CD4-positive, alpha-beta T cell treated with Interferon alpha-2 for 1 hour (primary cell): ENCODE data around the gene ALG9.
A peak's percentile ranks its signal among the peaks of the same experiment; 100 is the strongest.
"Not testable (repeated sequence)": the region's sequence is repeated elsewhere in the genome, so short reads cannot be mapped to it uniquely, and the experiment has no call there.

Experiments used
- DNase-seq, 2 donors: peaks; one replicate each; pipeline ENCODE4 v3.0.0-alpha.2; 2020 to 2022

ALG9 gene

DNA sequence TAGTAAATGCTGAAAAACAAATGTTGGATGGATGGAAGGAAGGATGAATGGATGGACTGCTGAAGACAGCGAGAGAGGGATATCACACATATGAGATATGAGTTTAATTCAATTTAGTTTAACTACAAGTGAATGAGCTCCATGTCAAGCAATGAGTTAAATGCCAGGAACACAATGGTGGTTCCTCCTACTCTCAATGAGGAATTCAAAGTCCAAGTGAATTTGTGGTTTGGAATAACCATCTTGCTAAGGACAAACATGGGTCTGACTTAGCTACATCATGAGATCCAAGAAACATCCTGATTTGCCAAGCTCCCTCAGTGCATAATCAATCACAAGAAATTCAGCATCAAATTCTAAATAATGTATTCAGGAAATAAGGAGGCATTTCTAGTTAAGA lies 79.1 kb downstream of the ALG9 start:
- DNase-seq = no peak

DNA sequence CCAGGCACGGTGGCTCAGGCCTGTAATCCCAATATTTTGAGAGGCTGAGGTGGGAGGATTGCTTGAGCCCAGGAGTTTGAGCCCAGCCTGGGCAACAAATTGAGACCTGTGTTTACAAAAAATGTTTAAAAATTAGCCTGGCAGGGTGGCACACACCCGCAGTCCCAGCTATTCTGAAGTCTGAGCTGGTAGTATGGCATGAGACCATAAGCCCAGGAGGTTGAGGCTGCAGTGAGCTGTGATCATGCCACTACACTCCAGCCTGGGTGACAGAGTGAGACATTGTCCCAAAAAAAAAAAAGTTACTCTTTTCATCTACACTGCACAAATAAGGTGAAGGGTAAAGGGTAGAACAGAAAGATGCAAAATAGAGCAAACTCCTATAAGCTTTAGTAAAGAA lies 82.9 kb downstream of the ALG9 start:
- DNase-seq = no peak

DNA sequence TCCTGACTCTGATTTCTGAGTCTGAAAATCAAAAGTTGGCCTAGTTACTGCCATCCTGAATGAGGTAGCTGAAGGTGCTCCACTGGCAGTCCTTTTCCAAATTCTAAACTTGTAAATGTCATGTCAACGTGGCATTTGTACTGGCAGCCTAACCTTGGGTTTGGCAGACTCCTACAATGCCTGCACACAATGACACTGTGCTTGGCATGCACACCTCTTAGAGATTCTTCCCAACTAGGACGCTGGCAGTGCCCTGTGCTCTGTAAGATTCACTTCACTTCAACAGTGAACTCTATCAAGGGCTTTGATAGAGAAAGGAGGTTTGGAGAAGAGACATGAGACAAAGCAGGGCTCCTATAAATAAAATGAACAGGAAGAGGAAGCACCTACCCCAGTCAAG lies 83.3 kb downstream of the ALG9 start:
- no peak for DNase-seq

DNA sequence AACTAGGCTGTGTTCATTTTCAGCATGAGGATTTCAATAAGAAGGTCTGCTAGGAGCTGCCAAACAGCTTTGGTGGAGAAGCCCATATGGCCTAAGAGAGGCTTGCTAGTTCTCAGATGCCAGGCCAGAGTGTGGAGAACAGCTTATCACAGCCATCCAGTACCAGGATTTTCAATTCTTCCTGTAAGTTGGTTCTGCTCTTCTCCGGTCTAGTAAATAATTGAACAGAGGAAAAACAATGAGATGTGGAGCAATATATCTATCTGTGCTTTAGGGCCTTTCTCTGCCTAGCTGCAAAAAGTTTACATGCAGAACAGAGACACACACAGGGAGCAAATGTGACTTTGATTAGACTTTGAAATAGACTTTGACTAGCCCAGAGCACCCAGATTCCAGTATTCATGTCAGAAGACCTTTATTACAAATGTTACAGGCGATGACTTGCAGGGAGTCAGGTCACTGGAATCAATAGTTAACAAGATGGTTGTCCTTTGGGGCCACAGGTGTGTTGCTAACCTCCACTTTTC lies 85.4 kb downstream of the ALG9 start:
- DNase-seq = no peak

DNA sequence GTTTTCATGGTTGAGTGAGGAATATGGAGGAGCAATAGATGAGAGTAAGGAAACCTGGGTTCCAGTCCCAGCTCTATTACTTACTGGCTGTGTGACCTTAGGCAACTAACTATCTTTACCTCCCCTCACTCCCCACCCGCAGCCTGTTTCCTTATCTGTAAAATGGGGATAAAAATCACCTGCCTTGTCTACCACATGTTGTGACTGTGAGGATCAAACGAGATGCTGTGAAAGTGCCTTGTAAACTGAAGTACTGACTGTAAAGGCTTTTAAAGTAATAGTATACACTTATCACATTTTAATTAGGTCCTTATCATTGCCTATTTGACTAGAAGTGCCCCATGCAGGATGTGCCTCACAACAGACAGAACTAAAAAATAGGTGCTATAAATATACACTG lies 86.3 kb downstream of the ALG9 start:
- DNase-seq = no peak

DNA sequence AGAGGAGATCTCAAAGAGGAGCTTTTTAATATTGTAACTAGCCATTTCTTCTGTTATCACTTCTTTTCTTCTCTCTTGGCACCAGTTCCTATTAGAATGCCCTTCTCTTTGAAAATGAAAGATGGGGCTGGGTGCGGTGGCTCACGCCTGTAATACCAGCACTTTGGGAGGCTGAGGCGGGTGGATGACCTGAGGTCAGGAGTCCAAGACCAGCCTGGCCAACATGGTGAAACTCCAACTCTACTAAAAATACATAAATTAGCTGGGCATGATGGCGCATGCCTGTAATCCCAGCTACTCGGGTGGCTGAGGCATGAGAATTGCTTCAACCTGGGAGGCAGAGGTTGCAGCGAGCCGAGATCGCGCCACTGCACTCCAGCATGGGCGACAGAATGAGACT lies 87.1 kb downstream of the ALG9 start:
- DNase-seq = not testable (repeated sequence)

DNA sequence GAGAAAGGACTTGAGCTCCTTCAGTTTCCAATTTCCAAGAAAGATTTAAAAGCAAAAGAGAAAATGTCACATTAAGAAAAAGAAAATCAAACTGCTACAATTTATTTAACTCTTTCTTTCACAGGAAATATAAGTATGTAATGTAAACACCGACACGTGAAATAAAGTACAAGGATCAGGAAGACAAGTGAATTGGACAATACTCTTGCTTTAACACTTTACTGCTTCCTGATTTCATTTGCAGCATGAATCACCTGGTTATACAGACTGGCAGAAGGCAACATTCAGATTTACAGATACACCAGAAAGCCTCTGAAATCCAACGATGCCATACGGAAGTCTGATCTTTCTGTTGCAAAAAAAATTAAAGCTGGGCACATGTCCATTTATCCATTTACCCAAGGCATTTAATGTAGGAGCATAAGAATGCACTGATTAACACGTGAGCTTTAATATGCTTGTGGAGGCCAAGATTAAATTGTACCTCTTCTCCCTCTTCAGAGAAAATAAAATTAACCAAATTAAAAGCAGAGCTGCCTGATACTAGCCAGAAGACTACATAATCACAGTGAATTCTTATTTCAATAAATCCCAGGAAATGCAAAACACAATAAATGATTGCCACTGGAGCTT lies 89.2 kb downstream of the ALG9 start:
- DNase-seq = no peak

DNA sequence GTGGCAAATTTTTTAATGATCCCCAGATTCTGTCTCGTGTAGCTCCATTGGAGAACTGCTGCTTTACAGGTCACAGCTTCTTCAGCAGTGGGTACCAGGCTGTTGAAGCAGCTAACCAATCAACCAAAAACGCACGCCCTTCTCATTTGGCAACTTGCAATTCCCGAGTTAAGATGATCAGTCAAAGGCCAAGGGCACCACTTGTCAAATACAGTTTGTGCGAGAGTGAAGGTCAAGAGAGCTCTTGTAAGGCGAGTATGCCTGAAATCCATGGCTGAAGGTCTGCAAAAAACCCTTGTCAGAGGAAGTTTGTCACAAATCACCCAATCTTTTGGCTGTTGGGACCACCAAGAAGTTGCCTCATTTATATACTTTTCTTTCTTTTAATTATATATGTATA lies 92.3 kb downstream of the ALG9 start:
- no peak for DNase-seq

DNA sequence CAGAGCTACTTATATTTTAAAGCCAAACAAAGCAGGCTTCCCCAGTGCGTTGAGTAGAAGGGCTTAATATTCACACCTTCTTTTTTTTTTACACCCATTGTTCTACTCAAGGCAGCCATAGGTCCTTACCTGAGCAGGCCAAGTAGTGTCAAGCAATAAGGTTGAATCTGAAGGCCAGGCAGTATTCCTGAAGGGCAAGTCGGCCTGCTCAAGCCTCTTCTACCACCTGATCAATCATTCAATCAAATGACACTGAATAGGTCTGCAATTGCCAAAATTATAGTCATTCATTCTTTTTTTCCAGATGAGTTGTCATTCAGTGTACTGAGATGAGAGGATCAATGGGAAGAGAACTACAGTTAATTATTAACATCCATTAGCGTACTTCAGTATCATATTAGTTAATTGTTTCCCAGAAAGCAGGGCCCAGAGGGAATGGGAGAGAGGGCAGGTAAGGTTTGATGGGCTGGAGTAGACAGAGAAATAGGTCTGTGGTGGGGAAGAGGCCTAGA lies 93.3 kb downstream of the ALG9 start:
- no peak for DNase-seq

DNA sequence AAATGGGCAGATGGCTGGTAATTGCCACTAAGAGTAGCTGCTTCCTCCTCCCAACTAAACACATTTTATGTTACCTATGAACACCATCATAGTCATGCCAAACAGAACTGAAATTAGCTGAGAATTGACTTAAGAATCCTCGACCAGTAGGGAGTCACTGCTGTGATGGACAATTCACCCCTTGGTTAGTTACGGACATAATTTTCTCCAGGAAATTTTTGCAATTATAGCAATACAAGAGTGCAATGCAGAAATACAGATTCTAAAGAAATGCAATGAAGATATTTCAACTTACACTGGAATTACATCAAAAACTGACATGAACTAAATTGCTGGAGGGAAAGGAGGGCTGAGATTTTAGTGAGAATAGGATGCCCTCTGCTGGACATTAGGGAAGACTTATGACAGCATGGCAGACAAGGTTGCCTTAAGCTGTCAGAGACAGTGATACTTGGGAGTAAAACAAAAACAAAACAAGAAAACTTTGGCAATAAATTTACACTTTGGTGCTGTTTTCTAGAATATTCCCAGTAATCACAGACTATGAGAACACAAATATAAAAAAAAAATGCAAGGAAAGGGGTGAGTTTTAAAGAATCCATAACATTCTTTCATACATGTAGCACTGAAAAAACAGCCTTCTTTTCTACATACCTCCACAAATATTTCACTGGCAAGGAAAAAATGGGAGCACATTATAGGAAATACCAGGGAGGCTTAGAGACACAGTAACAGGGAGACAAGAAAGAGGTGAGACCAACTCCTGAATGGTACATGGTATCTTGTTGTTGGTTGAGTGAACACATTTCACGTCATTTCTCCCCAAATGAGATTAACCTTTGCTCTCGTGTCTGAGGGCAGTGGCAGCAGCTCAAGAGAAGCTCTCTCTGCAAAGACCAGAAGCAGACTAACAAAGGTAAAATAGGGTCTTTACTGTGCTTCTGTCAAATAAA lies 94.0 kb downstream of the ALG9 start:
- peak; percentile 38 to 72 for DNase-seq

DNA sequence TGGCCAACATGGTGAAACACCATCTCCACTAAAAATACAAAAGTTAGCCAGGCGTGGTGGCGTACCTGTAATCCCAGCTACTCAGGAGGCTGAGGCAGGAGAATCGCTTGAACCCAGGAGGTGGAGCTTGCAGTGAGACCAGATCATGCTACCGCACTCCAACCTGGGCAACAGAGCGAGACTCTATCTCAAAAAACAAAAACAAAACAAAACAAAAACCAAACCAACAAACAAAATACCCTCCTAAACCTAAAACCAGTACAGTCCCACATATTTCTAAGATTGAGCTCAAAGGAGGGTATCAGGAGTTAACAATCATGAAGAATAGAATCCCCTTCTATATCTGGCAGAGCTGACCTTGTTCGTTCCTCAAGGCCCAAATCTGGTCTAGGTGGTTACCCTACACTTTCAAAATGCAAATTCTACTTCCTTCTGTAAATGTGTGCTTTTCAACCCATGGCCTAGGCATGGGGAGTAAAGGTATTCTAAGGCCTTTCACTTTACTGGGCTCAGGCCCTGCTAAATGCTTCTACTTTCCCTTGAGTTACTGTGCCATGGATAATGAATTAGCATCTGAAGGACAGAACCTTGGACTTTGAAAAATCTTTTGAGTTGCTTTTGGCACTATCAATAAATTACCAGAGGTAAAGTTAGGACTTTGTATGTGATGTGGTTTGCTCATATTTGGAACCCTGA lies 94.8 kb downstream of the ALG9 start:
- DNase-seq = no peak

DNA sequence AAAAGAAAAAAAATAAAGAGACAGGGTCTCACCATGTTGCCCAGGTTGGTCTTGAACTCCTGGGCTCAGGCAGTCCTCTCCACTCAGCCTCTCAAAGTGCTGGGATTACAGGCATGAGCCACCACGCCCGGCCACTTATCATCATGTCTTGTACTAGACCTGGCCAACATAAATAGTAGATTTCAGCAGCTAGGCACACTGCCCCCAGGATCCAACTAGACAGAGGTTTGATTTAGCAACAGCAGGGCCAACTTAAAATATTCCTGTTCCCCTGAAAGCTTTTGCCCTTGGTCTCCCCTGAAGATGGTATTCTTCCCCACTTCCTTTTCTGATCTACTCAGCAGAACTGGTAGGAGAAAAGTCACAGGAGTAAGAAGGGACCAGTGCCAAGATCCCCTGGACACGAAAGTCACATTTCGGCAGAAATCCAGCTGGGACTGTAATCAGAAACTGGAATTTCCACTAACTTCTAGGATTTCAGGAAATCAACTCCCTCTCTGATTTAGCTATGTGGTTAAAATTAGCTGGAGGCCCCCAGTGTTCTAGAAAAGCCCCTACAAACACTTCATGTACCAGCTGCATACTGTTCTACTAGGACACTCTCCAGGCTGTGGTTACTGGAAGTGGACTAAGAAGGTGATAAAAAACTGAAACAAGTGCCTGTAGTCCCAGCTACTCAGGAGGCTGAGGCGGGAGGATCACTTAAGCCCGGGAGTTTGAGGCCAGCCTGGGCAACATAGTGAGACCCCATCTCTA lies 96.2 kb downstream of the ALG9 start:
- no peak for DNase-seq

DNA sequence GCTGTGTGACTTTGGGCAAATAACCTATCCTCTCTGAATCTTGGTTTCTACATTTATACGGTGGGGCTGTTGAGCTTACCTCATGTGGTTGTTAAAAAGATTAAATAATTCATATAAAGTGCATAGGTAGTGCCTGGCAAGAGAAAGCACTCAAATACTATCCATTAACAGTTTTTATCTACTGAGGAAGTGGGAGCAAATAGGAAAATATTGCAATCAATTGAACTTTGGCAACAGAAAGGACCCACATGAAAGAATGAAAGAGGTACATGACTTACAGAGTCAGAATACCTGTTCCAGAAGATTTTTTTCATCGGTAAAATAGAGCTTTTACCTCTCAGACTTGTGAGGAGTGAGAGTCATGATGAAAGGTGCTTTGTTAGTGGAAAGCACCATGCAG lies 98.8 kb downstream of the ALG9 start:
- DNase-seq = no peak

DNA sequence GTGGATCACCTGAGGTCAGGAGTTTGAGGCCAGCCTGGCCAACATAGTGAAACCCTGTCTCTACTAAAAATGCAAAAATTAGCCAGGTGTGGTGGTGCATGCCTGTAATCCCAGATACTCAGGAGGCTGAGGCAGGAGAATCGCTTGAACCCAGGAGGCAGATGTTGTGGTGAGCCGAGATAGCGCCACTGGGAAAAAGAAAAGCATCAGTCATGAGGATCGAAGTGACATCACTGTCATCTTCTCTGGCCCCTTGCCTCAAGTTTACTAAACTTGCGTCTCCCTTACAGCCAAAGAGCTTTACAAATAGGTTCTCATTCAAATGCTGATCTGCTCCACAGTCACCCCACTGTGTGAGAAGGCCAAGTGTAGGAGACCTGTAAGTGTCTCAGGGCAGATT lies 100.2 kb downstream of the ALG9 start:
- not testable (repeated sequence) for DNase-seq

DNA sequence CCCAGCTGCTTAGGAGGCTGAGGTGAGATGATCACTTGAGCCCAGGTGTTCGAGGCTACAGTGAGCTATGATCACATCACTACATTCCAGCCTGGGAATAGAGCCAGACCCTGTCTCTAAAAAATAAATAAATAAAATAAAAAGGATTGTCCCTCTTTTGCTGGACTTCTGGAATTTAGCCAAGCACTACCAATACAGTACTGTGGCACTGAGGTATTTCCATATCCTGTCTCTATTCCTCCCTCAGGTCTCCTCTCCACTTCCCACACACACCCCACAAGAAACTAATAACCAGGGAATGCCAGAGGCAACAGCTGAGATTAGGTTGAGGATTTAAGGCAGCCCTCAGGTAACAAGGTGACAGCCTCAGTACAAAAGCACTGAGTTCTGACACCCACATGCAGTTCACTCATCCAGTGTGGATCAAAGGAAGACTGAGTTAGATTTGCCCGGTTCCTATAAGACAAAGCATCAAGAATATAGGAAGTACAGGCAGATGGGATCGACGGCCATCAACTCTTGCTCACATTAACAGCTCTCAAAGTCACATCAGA lies 100.7 kb downstream of the ALG9 start:
- DNase-seq = no peak

DNA sequence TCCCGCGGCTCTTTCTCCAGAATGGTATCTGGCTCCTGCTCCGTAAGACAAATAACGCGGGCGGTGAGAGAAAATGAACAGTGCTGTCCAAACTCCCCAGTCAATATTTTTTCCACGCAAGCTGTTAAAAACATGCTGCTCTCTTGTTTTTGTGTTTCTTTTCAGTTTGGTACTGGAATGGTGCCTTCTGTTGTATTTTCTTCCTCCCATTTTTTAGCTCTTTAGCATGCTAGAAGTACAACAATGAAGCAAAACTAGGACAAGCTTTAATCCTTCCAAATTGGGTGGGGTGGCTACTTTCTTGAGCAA lies 104.6 kb downstream of the ALG9 start:
- DNase-seq = no peak

DNA sequence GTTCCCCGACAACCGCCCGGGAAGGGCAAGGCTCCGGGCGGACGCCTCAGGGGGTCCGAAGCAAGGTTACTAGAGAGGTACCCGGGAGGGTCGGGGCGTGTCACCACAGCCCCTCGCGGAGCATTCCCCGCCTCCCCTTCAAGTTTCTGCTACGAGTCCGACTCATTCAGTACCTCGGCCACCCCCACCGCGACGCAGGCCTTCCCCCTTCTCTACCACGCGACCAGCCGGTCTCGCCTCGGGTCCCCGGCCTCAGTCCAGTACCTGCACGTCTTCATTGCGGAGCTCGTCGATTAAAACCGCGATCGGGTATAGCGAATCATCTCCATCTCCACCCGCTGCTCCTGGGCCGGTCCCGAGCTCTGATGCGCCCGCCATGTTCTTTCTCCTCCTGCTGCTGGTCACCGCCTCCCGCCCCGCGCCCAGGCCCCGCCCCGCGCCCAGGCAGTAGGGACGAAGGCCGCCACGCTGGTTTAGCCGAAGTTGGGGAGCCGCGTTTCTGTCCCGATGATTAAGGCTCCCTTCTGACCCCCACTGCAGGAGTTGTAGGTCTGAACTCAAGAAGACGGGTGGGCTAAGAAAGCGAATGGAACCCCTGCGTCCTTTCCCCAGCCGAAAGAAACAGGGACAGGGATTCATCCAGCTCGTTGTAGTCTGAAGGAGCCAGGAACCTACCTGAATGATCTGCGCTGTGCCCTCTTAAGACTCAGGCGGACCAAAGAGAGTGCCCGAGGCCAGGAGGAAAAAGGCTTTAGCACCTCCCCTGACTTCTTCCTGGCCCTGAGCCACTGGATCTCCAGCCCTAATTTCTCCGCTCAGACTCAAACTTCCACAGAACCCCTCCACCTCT lies 105.2 kb downstream of the ALG9 start, which contains the start of gene PPP2R1B:
PPP2R1B (minus strand) TSS at position 406 of the 850 bp plus-strand sequence; CDS start at position 378, 28 bp downstream.
- peak; percentile 63 to 75 for DNase-seq

DNA sequence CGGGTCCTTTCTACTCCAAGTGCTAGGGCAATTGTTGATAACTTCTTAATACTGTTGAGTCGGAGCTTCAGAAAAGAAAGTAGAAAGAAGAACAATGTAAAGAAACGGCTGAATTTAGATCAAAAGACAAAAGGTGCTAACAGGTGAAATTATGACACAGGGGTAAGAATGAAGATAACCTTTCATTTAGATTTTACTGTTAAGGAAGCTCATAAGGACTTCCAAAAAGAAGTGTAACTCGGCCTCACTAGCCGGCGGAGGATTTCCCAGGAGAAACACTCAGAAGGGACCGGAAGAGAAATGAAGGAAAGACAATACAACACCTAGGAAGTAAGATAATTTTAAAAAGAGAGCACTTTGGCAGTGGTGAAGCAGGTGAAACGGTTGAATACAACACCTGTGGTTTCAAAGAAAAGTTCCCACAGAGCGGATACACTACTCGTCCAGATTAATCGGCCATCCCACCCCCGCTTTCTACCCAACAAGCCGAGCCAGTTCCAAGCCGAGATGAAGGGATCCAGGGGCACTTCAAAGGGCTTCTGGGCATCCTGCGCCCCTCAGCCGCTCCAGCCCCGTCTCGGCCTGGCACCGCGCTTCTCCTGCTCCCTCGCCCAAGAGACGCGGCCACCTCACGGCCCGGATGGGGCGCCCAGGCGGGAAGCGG lies 105.9 kb downstream of the ALG9 start:
- no peak for DNase-seq

DNA sequence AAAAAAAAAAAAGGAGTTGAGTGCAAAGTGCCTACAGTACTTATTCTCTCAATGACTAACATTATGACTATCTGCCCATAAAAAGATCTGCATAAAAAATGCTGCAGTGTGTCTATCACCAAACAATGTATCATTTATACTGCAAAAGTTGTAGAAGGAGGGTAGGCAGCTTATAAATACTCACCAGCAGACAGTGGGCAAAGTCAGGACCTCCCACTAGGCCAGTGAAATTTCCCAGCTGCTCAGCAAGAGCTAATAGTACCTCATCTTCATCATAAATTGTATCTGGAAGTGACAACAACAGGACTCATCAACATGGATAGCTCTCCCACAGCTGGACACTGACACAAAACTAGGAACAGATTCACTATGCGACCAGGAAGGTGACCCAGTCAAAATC lies 106.8 kb downstream of the ALG9 start:
- no peak for DNase-seq

DNA sequence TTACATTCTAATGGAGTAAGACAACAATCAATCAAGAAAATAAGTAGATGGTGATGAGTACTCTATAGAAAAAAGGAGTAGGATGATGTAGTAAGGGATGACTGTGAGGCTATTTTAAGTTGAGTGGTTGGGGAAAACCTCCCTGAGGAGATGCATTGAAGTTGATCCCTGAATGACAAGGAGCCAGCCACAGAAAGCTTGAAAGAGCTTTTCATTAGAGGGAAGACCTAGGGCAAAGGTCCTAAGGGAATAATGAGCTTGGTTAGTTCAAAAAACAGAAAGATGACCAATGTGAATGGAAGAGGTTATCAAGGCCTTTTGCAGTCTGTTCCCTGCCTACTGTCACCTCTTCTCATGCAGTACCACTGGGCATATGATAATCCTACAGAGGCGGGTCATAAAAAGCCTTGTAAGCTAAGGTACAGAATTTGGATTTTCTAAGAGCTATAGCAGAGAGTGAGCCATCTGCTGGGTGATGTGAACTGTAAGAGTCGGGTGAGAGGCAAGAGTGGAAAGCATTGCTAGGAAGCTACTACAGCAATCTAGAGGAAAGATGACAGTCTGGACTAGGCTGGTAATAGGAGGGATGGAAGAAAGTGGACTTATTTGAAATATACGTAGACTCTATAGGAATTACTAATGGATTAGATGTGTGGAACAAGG lies 108.3 kb downstream of the ALG9 start:
- DNase-seq = no peak
